HL-60 (cell line): ENCODE results near the gene KLC1.
A peak's percentile ranks its signal among the peaks of the same experiment; 100 is the strongest.

Source experiments
- DNase-seq, 2 experiments: peaks; one replicate each; pipeline ENCODE4 v3.0.0-alpha.2; 2010 to 2020; ENCODE audit warnings: low read depth in 1 of 2, low spot score in 1 of 2
- H3K27ac ChIP-seq: fragments of 250-450 bp; sonication (Bioruptor Pico); replicated peaks from 2 replicates; pipeline ENCODE4 v1.5.1; 2020; ENCODE audit warnings: mild to moderate bottlenecking, moderate library complexity
- H3K27me3 ChIP-seq: fragments of 250-450 bp; sonication (Bioruptor Pico); 2 replicates; pipeline ENCODE4 v1.5.1; 2021; ENCODE audit warnings: mild to moderate bottlenecking, moderate library complexity; ENCODE audit not compliant: insufficient read depth, poor library complexity, severe bottlenecking
- H3K4me3 ChIP-seq: replicated peaks from 2 replicates; pipeline ENCODE4 v1.5.1; 2011; ENCODE audit warnings: mild to moderate bottlenecking, control low read depth, low read length; ENCODE audit not compliant: insufficient read depth
- CTCF ChIP-seq: IDR thresholded peaks from one replicate; pipeline ENCODE4 v1.5.1; 2011; ENCODE audit warnings: low read length, control low read depth, inconsistent platforms; ENCODE audit not compliant: insufficient read depth
- GABPA ChIP-seq: IDR thresholded peaks from 2 replicates; pipeline ENCODE4 v1.6.1; 2012; ENCODE audit warnings: low read depth
- POLR2AphosphoS5 ChIP-seq: IDR thresholded peaks from 2 replicates; pipeline ENCODE4 v1.6.1; 2012; ENCODE audit warnings: low read depth
- REST ChIP-seq: IDR thresholded peaks from 2 replicates; pipeline ENCODE4 v1.6.1; 2012; ENCODE audit warnings: low read depth; ENCODE audit not compliant: insufficient replicate concordance
- SPI1 ChIP-seq: IDR thresholded peaks from 2 replicates; pipeline ENCODE4 v1.6.1; 2012; ENCODE audit warnings: low read depth, mild to moderate bottlenecking, borderline replicate concordance
- long read RNA-seq: library from polyadenylated mRNA; unstranded; transcript quantifications from one replicate; pipeline ENCODE4 v2.0.0, GENCODE V29; 2020

Gene KLC1
- long read RNA-seq, full-length matches to known transcripts, result 46 of 75 reads
- long read RNA-seq, partial matches to known transcripts, result 10 of 75 reads
- long read RNA-seq, other reads (novel, unspliced or antisense), result 19 of 75 reads

GRCh38 chr14:103628684-103629502, at the start of gene KLC1:
Gene KLC1, plus strand, starts transcription at chr14:103629211. Its CDS starts 25,354 bp downstream, at chr14:103654565.
- TF ChIP-seq SPI1 (no peak), POLR2AphosphoS5 (peak; percentile 73; the same call in 1 of the 2 replicates)
- Histone ChIP-seq H3K27me3 (no peaks in the 10 kb centered on the region), H3K27ac (peak within 1 kb of the TSS; percentile 83), H3K4me3 (peak within 1 kb of the TSS; percentile 98)
- peak; percentile 64 to 76 for DNase-seq

GRCh38 chr14:103581206-103581605, 47.8 kb upstream of the KLC1 start:
- no peak for DNase-seq
- no peak overlapping the region for H3K27ac ChIP-seq
- no peaks in the 10 kb centered on the region for H3K27me3 ChIP-seq
- TF ChIP-seq POLR2AphosphoS5, result no peak
- no peak overlapping the region for H3K4me3 ChIP-seq

GRCh38 chr14:103581954-103582703, 46.9 kb upstream of the KLC1 start:
- H3K4me3 ChIP-seq, result no peak overlapping the region
- DNase-seq, result no peak
- no peaks in the 10 kb centered on the region for H3K27me3 ChIP-seq
- no peak for TF ChIP-seq CTCF
- no peak for TF ChIP-seq POLR2AphosphoS5
- no peak for TF ChIP-seq SPI1
- no peak for TF ChIP-seq REST
- TF ChIP-seq GABPA, result no peak
- H3K27ac ChIP-seq, result no peak overlapping the region

GRCh38 chr14:103584326-103584915, 44.6 kb upstream of the KLC1 start:
- H3K4me3 ChIP-seq, result no peak overlapping the region
- TF ChIP-seq CTCF, result no peak
- no peak for TF ChIP-seq REST
- TF ChIP-seq SPI1, result no peak
- no peak for TF ChIP-seq GABPA
- no peak for TF ChIP-seq POLR2AphosphoS5

More at GRCh38 chr14:103584326-103584915, 44.6 kb upstream of the KLC1 start:
- H3K27me3 ChIP-seq, result no peaks in the 10 kb centered on the region
- H3K27ac ChIP-seq, result no peak overlapping the region
- no peak for DNase-seq
